ENCODE data around the gene ACAD8.

DNA sequence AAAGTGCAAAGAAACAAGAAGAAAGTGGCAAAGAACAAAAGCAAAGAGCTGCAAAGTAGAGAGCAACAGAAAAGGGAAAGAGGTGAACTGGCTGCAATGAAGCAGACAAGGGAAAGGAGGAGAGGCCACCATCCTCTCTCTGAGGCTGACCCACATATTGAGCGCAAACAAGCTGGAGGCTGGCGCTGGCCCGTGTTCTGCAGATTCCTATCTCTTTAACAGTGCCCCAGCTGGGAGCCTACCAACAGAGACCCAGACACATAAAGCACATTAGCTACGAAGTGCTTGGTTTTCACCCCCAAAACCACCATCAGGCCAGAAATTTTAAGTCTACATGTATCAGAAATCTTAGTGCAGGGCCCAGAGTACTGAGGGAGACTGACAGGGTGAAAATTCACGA, 47.2 kb upstream of the ACAD8 start:
- TF ChIP-seq, protein P1, sequence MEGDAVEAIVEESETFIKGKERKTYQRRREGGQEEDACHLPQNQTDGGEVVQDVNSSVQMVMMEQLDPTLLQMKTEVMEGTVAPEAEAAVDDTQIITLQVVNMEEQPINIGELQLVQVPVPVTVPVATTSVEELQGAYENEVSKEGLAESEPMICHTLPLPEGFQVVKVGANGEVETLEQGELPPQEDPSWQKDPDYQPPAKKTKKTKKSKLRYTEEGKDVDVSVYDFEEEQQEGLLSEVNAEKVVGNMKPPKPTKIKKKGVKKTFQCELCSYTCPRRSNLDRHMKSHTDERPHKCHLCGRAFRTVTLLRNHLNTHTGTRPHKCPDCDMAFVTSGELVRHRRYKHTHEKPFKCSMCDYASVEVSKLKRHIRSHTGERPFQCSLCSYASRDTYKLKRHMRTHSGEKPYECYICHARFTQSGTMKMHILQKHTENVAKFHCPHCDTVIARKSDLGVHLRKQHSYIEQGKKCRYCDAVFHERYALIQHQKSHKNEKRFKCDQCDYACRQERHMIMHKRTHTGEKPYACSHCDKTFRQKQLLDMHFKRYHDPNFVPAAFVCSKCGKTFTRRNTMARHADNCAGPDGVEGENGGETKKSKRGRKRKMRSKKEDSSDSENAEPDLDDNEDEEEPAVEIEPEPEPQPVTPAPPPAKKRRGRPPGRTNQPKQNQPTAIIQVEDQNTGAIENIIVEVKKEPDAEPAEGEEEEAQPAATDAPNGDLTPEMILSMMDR (conservative IDR thresholded peaks at IDR 0.05; ENCODE audit: low read depth, low read length), result no peak
- TF ChIP-seq EZH2 (IDR thresholded peaks at IDR 0.05; ENCODE audit: borderline replicate concordance, low read depth, low read length, poor library complexity, severe bottlenecking), result no peak

Data from A673 (cell line).